ENCODE data around the gene PTPRE.

Gene PTPRE

DNA sequence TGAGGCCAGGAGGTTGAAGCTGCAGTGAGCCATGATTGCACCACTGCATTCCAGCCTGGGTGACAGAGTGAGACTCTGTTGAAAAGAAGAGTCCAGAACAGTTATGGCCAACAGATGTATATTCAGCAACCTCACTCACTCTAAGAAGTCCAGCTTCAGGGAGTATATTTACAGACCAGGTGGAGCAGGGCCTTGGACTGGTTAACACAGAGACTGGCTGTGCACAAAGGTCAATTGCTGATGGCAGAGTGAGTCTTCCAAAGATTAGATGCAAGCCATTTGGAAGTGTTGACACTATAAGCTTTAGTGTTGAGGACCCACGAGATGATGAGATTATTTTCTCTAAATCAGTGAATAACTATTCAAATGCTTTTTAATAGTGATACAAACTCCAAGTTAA, 39.1 kb upstream of the PTPRE start:
- H2AFZ ChIP-seq: no peak overlapping the region
- no peaks in the 10 kb centered on the region for H3K4me1 ChIP-seq
- TF ChIP-seq, protein P1, sequence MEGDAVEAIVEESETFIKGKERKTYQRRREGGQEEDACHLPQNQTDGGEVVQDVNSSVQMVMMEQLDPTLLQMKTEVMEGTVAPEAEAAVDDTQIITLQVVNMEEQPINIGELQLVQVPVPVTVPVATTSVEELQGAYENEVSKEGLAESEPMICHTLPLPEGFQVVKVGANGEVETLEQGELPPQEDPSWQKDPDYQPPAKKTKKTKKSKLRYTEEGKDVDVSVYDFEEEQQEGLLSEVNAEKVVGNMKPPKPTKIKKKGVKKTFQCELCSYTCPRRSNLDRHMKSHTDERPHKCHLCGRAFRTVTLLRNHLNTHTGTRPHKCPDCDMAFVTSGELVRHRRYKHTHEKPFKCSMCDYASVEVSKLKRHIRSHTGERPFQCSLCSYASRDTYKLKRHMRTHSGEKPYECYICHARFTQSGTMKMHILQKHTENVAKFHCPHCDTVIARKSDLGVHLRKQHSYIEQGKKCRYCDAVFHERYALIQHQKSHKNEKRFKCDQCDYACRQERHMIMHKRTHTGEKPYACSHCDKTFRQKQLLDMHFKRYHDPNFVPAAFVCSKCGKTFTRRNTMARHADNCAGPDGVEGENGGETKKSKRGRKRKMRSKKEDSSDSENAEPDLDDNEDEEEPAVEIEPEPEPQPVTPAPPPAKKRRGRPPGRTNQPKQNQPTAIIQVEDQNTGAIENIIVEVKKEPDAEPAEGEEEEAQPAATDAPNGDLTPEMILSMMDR (IDR thresholded peaks at IDR 0.05): no peak
- H3K4me2 ChIP-seq (ENCODE audit: low read length): no peak overlapping the region
- no peaks in the 10 kb centered on the region for H3K36me3 ChIP-seq (ENCODE audit: control insufficient read depth, insufficient read depth, low read length)
- no peak overlapping the region for H3K4me3 ChIP-seq (ENCODE audit: low read depth, low read length)
- H3K9me3 ChIP-seq (ENCODE audit: control insufficient read depth, low read length): no peaks in the 10 kb centered on the region
- H3K27ac ChIP-seq: no peak overlapping the region
- no peak overlapping the region for H3K9ac ChIP-seq
- H3K79me2 ChIP-seq: no peaks in the 10 kb centered on the region
- no peaks in the 10 kb centered on the region for H3K27me3 ChIP-seq (ENCODE audit: control insufficient read depth, insufficient read depth, low read length)

DNA sequence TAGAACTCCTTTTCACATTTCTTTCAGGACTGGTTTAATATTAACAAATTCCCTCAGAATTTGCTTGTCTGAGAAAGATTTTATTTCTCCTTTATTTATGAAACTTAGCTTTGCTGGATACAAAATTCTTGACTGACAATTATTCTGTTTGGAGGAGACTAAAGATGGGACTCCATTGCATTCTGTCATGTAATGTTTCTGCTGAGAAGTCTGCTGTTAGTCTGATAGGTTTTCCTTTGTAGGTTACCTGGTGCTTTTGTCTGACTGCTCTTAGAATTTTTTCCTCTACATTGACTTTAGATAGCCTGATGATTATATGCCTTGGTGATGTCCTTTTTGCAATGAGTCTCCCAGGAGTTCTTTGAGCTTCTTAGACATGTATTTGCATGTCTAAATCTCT, 37.6 kb upstream of the PTPRE start:
- TF ChIP-seq, protein P1 (IDR thresholded peaks at IDR 0.05): no peak
- Histone ChIP-seq H3K9me3 (ENCODE audit: control insufficient read depth, low read length) (no peaks in the 10 kb centered on the region), H2AFZ (no peak overlapping the region), H3K27ac (no peak overlapping the region), H3K4me2 (ENCODE audit: low read length) (no peak overlapping the region), H3K4me1 (no peaks in the 10 kb centered on the region), H3K27me3 (ENCODE audit: control insufficient read depth, insufficient read depth, low read length) (no peaks in the 10 kb centered on the region), H3K79me2 (no peaks in the 10 kb centered on the region), H3K9ac (no peak overlapping the region), H3K36me3 (ENCODE audit: control insufficient read depth, insufficient read depth, low read length) (no peaks in the 10 kb centered on the region), H3K4me3 (ENCODE audit: low read depth, low read length) (no peak overlapping the region)

DNA sequence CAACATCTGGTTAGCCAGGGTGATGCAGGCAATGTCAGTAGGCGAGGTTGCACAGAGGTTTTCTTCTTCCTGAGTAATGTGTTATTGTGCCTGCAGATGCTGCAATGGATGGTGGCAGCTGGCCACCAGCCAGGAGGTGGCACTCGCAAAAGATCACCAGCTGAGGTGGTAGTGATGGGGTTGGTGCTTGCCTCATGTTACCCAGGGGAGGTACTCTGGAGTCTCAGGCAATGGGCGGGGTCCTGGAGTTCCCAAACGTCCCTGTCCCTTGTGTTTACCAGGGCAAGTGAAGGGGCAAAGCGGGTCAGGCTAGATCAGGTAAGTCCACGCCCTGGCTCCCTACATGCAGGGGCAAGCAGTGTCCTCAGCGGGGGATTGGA, 35.3 kb upstream of the PTPRE start:
- no peak overlapping the region for H3K27ac ChIP-seq
- no peak overlapping the region for H3K9ac ChIP-seq
- H3K9me3 ChIP-seq (ENCODE audit: control insufficient read depth, low read length): no peaks in the 10 kb centered on the region
- H3K4me3 ChIP-seq (ENCODE audit: low read depth, low read length): no peak overlapping the region
- H3K4me1 ChIP-seq: no peaks in the 10 kb centered on the region
- H3K4me2 ChIP-seq (ENCODE audit: low read length): no peak overlapping the region
- H2AFZ ChIP-seq: no peak overlapping the region
- H3K36me3 ChIP-seq (ENCODE audit: control insufficient read depth, insufficient read depth, low read length): no peaks in the 10 kb centered on the region
- H3K79me2 ChIP-seq: no peaks in the 10 kb centered on the region
- TF ChIP-seq, protein P1 (IDR thresholded peaks at IDR 0.05): no peak
- no peaks in the 10 kb centered on the region for H3K27me3 ChIP-seq (ENCODE audit: control insufficient read depth, insufficient read depth, low read length)

DNA sequence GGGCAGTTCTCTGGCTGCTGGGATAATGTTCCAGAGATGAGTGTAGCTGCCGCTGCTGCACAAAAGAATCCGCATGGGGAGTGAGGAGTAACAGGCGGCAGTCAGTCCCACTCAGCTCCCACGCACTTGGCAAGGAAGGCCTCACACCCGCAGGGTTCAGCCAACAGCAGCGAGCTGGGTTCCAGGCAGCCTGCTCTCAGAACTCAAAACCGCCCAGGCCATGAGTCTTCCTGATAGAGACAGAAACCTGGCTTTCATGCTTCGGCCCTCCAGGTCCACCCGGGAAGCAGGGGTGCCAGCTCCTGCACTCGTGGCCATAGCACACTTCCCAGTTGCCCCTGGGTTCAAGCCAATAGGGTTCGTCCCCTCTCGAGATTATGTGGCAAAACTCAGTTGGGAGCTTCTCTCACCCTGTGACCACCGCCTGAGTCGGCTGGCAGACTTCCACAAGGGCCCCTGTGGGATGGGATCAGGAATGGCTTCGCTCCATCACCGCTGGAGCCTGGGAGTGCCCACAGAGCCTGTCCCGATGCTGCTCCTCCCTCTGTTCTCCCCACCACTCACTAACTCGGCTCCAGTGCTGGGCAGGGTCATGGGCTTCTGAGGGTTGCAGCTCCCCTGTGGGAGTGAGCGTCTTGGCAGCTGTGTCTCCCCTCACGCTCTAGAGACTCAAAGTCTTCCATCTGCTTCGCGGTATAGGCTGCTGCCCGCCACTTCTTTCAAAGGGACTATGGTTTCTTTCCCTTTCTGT, 34.7 kb upstream of the PTPRE start:
- no peaks in the 10 kb centered on the region for H3K9me3 ChIP-seq (ENCODE audit: control insufficient read depth, low read length)
- no peaks in the 10 kb centered on the region for H3K36me3 ChIP-seq (ENCODE audit: control insufficient read depth, insufficient read depth, low read length)
- no peaks in the 10 kb centered on the region for H3K79me2 ChIP-seq
- no peak overlapping the region for H3K4me3 ChIP-seq (ENCODE audit: low read depth, low read length)
- H3K9ac ChIP-seq: no peak overlapping the region
- H2AFZ ChIP-seq: no peak overlapping the region
- H3K27ac ChIP-seq: no peak overlapping the region
- H3K4me2 ChIP-seq (ENCODE audit: low read length): no peak overlapping the region
- H3K4me1 ChIP-seq: no peaks in the 10 kb centered on the region
- no peaks in the 10 kb centered on the region for H3K27me3 ChIP-seq (ENCODE audit: control insufficient read depth, insufficient read depth, low read length)
- TF ChIP-seq, protein P1 (IDR thresholded peaks at IDR 0.05): no peak

Data from parathyroid adenoma (tissue), 2 donors.